RWPE2 (cell line): ENCODE measurements around the gene SLC1A4.

Experiments
- ATAC-seq: fragments of 200-7000 bp; cut with Tn5 transposase; 3 replicates; pipeline ENCODE4 v1.9.1; 2021; ENCODE audit warnings: low read depth
- DNase-seq: peaks from one replicate; pipeline ENCODE4 v3.0.0-alpha.2; 2020; ENCODE audit warnings: low spot score
- H3K27ac ChIP-seq: fragments of 450-650 bp; 2 replicates; pipeline ENCODE4 v1.5.1; 2017; ENCODE audit warnings: mild to moderate bottlenecking; ENCODE audit not compliant: poor library complexity, severe bottlenecking
- H3K27me3 ChIP-seq: fragments of 250-450 bp; sonication (Bioruptor Pico); 2 replicates; pipeline ENCODE4 v1.5.1; 2021; ENCODE audit warnings: mild to moderate bottlenecking, moderate library complexity; ENCODE audit not compliant: insufficient read depth, poor library complexity, severe bottlenecking
- H3K36me3 ChIP-seq: fragments of 250-450 bp; sonication (Bioruptor Pico); 2 replicates; pipeline ENCODE4 v1.5.1; 2020; ENCODE audit warnings: low read depth, mild to moderate bottlenecking, moderate library complexity
- H3K4me1 ChIP-seq: fragments of 250-450 bp; sonication (Bioruptor Pico); 2 replicates; pipeline ENCODE4 v1.5.1; 2021; ENCODE audit warnings: mild to moderate bottlenecking, moderate library complexity; ENCODE audit not compliant: insufficient read depth, poor library complexity, severe bottlenecking
- H3K4me3 ChIP-seq: fragments of 250-450 bp; sonication (Bioruptor Pico); 2 replicates; pipeline ENCODE4 v1.5.1; 2021; ENCODE audit warnings: mild to moderate bottlenecking, moderate library complexity; ENCODE audit not compliant: severe bottlenecking
- H3K9me3 ChIP-seq: fragments of 250-450 bp; sonication (Bioruptor Pico); 2 replicates; pipeline ENCODE4 v1.5.1; 2021; ENCODE audit warnings: mild to moderate bottlenecking, moderate library complexity; ENCODE audit not compliant: severe bottlenecking
- TF ChIP-seq, protein P1 (sequence below): fragments of 450-650 bp; IDR thresholded peaks from one replicate; pipeline ENCODE4 v1.5.1; 2017; ENCODE audit warnings: mild to moderate bottlenecking, moderate library complexity; ENCODE audit not compliant: poor library complexity, severe bottlenecking

The SLC1A4 gene

DNA sequence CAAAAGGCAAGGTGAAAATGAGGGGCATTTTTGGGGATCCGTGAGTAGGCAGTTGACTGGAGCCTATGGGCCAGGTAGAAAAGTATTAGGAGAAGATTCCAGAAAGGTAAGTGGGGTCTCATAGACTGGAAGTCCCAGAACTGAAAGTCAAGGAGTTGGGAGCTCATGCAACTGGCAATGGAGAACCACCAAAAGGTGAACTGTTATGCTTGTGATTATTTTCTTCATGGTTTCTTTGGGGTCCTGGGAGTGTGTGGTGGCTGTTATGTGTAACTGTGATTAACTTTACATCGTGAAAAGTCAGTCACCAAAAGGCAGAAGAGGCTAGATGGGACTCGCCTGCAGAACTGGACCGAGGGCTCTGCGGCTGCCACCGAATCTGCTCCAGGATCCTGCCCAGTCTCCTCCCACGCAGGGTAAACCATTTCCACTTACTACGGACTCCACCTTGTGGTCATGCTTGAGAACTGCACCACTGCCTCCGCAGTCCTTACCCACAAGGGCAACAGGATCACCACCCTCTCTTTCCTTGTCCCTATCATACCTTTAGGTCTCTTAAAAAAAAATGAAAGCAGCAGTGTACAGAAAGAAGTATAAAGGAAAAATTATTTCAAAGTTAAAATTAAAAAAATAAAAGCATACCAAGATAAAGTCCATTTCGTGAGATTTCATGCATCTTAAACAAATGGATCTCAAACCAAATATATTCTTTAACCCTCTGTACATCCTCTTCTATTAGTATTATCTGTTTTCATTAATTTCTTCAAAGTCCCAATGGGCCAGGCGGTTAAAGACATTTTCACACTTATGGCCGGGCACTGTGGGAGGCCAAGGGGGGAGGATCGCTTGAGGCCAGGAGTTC lies 51.4 kb downstream of the SLC1A4 start:
- Histone ChIP-seq H3K36me3 (no peaks in the 10 kb centered on the region), H3K4me3 (no peak overlapping the region), H3K27ac (no peak overlapping the region), H3K9me3 (peaks cover 4% of the 10 kb centered on the region), H3K27me3 (no peaks in the 10 kb centered on the region), H3K4me1 (no peaks in the 10 kb centered on the region)
- ATAC-seq (peak; percentile 95), DNase-seq (no peak)
- TF ChIP-seq, protein P1, sequence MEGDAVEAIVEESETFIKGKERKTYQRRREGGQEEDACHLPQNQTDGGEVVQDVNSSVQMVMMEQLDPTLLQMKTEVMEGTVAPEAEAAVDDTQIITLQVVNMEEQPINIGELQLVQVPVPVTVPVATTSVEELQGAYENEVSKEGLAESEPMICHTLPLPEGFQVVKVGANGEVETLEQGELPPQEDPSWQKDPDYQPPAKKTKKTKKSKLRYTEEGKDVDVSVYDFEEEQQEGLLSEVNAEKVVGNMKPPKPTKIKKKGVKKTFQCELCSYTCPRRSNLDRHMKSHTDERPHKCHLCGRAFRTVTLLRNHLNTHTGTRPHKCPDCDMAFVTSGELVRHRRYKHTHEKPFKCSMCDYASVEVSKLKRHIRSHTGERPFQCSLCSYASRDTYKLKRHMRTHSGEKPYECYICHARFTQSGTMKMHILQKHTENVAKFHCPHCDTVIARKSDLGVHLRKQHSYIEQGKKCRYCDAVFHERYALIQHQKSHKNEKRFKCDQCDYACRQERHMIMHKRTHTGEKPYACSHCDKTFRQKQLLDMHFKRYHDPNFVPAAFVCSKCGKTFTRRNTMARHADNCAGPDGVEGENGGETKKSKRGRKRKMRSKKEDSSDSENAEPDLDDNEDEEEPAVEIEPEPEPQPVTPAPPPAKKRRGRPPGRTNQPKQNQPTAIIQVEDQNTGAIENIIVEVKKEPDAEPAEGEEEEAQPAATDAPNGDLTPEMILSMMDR = peak; percentile 91

DNA sequence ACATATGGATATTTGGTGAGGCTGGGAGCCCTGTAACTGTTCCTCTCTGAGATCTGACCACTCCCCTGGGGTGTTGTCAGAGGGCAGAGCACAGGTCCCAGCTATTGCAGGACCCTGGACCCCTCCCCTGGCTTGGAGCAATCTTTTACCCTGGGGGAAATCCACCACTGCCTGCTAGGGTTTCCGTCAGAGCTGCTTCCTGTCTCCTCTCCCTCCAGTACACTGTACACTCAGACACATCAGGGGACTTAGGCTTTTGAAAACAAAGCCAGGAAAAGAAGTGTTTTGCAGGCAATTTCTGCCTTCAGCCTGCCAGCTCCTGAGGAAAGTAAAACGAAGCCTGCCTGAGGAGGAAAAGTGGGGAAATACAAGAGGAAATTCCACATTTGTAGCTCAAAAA lies 53.8 kb downstream of the SLC1A4 start:
- Histone ChIP-seq H3K36me3 (no peaks in the 10 kb centered on the region), H3K4me1 (no peaks in the 10 kb centered on the region), H3K4me3 (no peak overlapping the region), H3K9me3 (peaks cover 4% of the 10 kb centered on the region), H3K27me3 (no peaks in the 10 kb centered on the region), H3K27ac (no peak overlapping the region)
- TF ChIP-seq, protein P1 = no peak
- ATAC-seq (no peak), DNase-seq (no peak)

DNA sequence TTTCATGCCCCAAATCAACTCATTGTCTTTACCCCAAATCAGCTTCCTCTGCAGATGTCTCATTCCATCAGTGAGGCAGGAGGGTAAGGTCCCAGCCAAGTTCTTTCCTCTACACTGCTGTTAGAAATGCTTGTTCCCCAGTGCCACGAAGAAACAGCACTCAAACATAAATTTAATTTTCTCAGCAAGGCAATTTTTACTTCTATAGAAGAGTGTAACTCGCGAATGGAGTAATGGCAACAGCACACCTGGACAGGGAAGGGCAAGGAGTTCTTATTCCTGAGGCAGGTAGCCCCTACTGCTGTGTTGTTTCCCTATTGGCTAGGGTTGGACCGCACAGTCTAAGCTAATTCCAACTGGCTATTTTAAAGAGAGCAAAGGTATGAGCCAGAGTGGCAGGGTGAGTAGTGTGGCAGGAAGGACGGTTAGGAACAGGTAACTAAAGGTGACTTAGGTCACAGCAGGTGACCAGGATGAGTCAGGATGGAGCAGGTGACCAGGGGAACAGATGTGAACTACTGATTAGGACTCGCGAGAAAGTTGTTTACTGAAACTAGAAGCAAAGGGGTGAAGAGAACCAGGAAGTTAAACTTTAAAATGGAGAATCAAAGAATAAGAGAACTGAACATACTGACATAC lies 55.0 kb downstream of the SLC1A4 start:
- H3K27me3 ChIP-seq = no peaks in the 10 kb centered on the region
- peaks cover 4% of the 10 kb centered on the region for H3K9me3 ChIP-seq
- H3K4me3 ChIP-seq = no peak overlapping the region
- H3K4me1 ChIP-seq = no peaks in the 10 kb centered on the region
- ATAC-seq (no peak), DNase-seq (no peak)
- H3K27ac ChIP-seq = no peak overlapping the region
- H3K36me3 ChIP-seq = no peaks in the 10 kb centered on the region
- TF ChIP-seq, protein P1 = no peak

DNA sequence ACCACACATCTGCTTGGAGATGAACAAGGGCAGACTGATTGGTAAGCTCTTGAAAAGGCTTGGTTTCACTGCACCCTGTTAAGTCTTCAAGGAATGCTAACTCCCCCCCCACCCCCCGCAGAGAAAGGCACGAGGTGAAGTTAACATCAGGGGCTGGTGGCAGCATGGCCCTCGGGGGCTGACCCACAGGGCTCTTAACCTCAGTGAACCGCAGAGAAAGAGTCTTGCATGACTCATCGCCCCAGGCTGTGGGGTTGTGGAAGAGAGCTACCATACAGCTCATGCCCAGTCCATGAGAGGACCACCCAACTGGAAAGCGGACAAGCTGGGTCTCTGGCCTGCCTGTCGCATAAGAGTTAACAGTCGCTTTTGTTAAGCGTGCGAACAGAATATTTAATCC lies 56.5 kb downstream of the SLC1A4 start:
- no peak overlapping the region for H3K4me3 ChIP-seq
- no peaks in the 10 kb centered on the region for H3K4me1 ChIP-seq
- TF ChIP-seq, protein P1 = no peak
- H3K9me3 ChIP-seq = peaks cover 4% of the 10 kb centered on the region
- no peak overlapping the region for H3K27ac ChIP-seq
- ATAC-seq = no peak
- DNase-seq = no peak
- H3K36me3 ChIP-seq = no peaks in the 10 kb centered on the region
- no peaks in the 10 kb centered on the region for H3K27me3 ChIP-seq
